ENCODE results near the gene ZNF14.
"Not testable (repeated sequence)": the region's sequence is repeated elsewhere in the genome, so short reads cannot be mapped to it uniquely, and the experiment has no call there.

ZNF14 gene

DNA sequence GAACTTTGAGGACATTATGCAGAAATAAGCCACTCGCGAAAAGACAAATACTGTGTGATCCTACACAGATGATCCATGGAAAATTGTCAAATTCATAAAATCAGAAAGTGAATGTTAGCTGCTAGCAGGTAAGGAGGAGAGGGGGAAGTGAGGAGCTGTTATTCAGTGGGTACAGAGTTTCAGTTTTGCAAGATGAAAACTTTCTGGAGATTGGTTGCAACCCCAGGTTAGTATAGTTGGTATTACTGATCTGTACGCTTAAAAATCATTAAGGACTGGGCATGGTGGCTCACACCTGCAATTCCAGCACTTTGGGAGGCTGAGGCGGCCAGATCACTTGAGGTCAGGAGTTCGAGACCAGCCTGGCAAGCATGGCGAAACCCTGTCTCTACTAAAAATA lies 46.3 kb downstream of the ZNF14 start:
- DNase-seq: no peak

DNA sequence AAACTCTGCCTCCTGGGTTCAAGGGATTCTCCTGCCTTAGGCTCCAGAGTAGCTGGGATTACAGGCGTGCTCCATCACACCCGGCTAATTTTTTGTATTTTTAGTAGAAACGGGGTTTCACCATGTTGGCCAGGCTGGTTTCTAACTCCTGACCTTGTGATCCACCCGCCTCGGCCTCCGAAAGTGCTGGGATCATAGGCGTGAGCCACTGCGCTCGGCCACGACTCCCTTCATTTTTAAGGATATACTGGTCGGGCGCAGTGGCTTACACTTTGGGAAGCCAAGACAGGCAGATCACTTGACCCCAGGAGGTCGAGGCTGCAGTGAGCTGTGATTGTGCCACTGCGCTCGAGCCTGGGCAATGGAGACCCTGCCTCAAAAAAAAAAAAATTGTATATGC lies 46.8 kb downstream of the ZNF14 start:
- not testable (repeated sequence) for DNase-seq

DNA sequence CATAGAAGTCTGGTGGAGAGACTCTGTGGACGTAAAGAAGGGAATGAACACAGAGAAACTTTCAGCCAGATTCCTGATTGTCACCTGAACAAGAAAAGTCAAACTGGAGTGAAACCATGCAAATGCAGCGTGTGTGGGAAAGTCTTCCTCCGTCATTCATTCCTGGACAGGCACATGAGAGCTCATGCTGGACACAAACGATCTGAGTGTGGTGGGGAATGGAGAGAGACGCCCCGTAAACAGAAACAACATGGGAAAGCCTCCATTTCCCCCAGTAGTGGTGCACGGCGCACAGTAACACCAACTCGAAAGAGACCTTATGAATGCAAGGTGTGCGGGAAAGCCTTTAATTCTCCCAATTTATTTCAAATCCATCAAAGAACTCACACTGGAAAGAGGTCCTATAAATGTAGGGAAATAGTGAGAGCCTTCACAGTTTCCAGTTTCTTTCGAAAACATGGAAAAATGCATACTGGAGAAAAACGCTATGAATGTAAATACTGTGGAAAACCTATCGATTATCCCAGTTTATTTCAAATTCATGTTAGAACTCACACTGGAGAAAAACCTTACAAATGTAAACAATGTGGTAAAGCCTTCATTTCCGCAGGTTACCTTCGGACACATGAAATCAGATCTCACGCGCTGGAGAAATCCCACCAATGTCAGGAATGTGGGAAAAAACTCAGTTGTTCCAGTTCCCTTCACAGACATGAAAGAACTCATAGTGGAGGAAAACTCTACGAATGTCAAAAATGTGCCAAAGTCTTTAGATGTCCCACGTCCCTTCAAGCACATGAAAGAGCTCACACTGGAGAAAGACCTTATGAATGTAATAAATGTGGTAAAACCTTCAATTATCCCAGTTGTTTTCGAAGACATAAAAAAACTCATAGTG lies 53.5 kb downstream of the ZNF14 start:
- DNase-seq: no peak

DNA sequence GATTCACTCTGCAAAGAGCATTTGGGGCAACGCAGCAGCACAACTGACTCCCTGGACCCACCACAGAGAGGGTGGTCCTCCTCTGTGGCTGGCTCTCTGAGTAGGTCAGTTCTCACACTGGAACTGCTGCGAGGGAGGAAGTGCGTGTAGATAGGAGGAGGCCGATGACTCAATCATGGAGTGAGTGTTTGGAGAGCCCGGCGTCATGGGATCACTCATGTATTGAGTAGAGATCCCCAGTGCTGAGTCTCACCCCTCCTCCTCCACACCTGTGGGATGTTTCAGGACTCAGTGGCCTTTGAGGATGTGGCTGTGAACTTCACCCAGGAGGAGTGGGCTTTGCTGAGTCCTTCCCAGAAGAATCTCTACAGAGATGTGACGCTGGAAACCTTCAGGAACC lies 55.3 kb downstream of the ZNF14 start:
- no peak for DNase-seq

DNA sequence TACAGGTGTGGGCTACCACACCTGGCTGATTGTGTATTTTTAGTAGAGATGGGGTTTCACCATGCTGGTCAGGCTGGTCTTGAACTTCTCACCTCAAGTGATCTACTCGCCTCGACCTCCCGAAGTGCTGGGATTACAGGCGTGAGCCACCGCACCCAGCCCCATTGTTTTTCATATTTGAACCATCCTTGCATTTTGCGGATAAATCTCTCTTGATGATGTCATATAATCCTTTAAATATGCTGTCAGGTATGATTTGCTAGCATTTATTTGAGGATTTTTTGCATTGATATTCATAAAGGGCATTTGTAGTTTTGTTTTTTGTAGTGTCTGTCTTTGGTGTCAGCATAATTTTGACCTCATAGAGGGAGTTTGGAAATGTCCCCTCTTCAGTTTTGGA lies 58.6 kb downstream of the ZNF14 start:
- DNase-seq: no peak

DNA sequence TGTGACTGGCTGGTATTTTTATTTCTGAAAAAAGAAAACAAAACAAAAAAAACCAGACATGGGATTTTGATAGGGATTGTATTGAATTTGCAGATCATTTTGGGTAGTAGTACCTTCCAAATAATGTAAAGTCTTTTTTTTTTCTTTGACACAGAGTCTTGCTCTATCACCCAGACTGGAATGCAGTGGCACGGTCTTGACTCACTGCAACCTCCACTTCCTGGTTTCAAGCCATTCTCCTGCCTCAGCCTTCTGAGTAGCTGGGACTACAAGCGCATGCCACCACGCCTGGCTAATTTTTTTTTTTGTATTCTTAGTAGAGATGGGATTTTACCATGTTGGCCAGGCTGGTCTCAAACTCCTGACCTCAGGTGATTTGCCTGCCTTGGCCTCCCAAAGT lies 60.1 kb downstream of the ZNF14 start:
- DNase-seq: no peak

DNA sequence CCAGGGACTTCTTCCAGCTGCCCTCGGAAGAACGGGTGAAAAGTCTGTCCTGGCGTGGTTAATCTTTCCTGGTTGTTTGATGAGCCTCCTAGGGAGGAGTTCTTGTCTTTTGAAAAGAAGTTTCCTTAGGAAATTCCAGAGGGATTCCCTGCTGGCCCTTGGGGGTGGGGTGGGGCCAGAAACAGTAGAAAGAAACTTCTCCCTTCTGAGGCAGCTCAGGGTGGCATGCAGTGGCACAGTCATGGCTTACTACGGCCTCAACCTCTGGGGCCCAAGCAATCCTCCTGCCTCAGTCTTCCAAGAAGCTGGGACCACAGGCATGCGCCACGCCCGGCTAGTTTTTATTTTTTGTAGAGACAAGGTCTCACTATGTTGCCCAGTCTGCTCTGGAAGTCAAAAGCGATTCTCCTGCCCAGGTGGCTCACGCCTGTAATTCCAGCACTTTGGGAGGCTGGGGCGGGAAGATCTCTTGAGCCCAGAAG lies 62.8 kb downstream of the ZNF14 start:
- peak; percentile 38 to 56 (median 53) for DNase-seq

DNA sequence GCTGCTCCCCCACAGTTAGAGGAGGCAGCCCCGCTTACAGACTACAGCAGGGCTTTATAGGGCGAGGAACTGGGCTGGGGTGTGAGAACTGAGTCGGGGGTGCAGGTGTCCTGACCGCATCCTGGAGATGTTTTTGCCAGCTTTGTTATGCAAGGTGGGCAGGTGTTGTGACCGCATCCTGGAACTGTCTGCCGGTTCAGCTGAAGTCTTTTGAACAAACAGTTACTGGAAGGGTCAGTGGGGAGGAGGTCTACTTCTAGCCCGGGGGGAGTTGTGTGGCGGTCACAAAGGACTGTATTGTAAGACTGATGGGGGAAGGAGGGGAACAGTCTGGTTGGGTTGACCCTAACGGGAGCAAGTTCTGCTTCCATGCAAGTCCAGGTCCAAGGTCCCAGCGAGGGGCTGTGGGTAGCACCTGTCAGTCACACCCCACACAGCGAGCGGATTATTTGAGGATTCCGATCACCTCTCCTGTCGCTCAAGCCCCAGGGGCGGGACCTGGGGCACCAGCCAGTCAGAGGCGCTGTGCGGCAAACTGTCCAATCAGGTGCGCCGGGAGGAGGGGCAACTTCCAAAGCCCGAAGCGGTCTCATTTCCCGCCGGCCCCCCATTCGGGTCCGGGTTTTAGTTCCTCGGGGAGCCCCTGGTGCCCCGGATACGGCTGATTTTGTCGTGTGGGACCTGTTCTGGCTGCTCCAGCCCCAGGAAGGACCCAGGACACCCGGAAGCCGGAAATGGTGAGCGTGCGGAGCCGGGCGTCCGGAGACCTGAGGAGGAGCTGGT lies 64.5 kb downstream of the ZNF14 start, which contains the start of gene ZNF101:
TSS of gene ZNF101 (plus strand) at position 610 of the 783 bp plus-strand sequence. CDS start at position 735, 125 bp downstream.
- DNase-seq: peak; percentile 95 to 97 (median 96)

DNA sequence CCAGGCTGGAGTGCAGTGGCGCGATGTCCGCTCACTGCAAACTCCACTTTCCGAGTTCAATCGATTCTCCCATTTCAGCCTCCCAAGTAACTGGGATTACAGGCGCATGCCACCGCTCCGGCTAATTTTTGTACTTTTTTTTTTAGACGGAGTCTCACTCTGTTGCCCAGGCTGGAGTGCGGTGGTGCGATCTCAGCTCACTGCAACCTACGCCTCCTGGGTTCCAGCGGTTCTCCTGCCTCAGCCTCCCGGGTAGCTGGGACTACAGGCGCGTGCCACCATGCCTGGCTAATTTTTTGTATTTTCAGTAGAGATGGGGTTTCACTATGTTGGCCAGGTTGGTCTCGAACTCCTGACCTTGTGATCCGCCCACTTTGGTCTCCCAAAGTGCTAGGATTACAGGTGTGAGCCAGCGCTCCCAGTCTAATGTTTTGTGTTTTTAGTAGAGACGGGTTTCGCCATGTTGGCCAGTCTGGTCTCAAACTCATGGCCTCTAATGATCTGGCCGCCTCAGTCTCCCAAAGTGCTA lies 67.4 kb downstream of the ZNF14 start:
- not testable (repeated sequence) for DNase-seq

DNA sequence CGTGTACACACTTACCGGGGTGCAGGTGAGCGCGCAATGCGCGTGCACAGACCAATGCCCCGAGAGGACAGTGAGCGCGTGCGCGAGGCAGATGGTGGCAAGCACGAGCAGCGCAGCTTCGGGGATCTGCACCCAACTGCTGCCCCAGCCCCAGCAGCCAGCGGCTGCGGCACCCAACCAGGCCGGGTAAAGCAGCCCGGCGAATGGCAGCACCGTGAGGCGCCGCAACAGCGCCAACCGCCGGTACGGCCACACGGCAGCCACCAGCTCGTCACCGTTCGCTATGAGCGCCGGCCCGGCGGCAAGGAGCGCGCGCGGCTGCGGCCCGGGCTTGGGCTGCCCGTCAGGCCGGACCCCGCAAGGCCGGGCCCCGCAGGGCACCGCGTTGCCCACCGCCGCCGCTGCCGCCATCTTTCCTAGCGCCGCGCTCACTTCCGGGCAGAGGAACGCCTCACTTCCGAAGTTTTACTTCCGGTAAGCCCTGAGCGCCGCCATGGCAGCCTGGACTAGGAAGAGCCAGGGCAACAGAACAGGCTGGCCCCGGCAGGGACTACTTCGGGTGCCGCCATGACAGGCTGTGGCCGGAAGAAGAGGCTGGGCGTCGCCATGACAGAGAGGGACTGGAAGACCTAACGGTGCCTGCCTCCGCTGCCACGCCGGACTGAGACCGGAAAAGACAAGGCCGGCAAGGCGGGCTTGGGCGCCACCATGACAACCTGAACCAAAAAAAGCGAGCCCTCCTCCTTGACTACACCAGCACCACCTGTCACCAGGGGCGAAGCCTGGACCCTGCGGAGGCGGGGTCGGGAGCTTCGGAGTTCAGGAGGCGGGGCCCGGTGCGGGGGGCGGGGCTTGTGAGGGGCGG lies 69.4 kb downstream of the ZNF14 start, which contains the start of gene ATP13A1:
TSS of gene ATP13A1 (minus strand) at position 421 of the 865 bp plus-strand sequence. CDS start at position 411, 10 bp downstream.
- DNase-seq: peak; percentile 97 to 98 (median 98)

DNA sequence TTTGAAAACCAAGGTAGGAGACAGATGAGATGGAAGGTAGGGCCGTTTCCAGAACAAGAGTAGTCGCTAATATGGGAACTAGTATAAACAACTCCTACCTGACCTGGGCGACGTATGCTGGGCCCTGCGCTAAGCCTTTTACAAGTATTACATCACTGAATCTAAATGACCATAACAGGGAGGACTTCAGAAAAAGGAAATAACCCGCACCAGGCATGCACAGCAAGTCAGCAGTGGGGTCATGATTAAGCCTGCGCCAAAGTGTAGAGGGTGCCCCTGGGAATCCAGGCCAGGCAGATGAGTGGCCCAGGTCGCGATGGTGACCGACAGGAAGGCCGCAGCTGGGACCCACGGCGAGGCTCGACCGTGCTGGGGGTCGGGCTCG lies 70.0 kb downstream of the ZNF14 start:
- peak; percentile 42 to 61 (median 44) for DNase-seq

DNA sequence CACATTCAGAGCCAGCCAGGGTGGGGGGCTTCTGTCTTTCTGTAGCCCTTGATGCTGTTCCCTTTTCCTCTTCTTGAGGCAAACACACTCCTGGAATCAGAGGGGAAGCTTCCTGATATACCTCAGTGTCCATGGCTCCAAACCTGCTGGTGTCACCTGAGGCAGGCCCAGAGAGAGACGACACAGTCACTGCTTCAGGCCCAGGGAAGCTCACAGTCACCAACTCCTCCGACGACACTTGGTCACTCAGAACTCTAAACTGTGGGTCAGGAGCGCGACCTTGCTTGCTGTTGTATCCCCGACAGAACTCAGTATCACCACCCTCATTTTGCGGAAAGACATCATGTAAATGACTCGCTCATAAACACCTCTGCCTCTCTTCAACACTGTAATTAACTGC lies 70.6 kb downstream of the ZNF14 start:
- DNase-seq: no peak

DNA sequence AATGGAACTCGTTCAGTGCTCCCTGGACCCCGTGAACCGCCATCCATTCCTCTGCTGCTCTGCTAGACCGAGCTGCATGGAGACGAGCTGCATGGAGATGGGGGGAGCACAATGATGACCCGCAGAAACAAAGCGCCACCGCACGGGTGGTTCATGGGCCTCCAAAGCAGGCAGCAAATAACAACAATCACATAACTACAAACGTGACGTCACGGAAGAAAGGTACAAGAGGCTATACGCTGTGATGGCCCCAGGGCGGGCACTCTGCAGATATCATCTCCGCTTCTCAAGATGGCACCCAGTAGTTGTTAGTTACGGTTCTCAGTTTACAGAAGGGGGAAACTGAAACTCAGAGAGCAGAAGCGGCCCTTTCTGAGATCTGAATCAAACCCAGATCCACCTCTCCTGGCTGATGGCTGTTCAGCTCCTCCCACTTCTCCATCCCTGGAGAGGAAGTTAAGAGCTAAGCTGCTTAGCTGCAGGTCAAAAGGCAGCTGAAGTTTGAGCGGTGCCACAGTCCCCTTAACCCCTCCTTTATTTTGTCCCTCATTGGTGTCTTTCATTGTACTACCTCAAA lies 71.1 kb downstream of the ZNF14 start:
- DNase-seq: peak; percentile 72 to 85 (median 74)

DNA sequence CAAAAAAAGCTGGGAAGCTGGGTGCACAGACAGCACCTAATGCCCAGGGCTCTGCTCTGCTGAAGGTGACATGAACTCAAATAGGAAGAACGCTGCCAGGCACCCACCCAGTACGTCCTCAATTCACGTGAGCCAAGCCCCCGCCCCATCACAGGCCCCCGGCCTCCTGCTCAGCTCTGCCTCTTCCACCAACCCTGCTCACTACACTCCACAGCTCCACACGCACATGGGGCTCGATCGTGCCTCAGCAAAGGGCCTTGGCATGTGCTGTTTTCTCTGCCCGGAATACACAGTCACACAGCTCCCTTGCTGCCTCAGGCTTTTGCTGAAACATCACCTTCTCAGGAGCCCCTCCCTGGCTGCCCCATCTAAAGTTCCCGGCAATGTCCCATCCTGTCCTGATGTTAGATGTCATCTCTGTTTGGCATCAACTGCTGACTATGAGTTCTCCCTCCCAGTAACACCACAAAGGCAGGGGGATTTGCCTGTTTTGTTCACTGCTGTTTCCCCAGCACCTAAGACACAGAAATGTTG lies 71.7 kb downstream of the ZNF14 start:
- no peak for DNase-seq
